ENCODE data around the gene PSTPIP1.

DNA sequence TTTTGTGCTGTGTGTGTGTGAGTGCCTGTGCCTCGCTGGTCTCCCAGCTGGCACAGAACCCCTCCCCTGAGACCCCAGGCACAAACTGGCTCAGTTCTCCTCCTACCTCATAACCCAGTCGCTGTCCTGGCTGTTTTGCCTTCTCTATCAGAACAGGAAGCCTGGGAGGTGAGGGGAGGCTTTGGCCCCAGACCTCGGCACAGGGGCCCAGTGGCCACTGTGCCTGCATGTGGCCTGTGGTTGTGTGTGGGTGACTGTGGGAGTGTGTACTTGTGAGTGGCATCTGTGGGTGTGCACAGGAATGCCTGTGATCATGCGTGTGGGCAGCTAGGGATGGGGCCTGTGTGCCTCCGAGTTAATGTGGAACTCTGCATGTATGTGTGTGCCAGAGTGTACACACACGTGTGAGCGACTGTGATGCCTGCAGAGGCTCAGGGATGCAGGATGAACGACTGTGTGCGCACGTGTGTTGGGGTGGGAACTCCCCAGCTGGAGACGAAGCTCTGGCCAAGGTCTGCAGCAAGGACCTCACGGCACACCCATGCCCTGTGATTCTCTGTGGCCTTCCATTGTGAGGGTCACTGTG, 32.3 kb downstream of the PSTPIP1 start:
- TF ChIP-seq EZH2phosphoT487 (IDR thresholded peaks at IDR 0.05; ENCODE audit: insufficient read depth, low read depth) (no peak), EZH2 (IDR thresholded peaks at IDR 0.05; ENCODE audit: insufficient read depth, poor library complexity, severe bottlenecking) (no peak)

Measured in GM23248 (cell line).